DOHH2 (cell line): ENCODE measurements around the gene DCPS.

Source experiments
- EZH2phosphoT487 ChIP-seq: fragments of 200-600 bp; sonication (generic); IDR thresholded peaks from 2 replicates; pipeline ENCODE4 v1.6.1; 2017; ENCODE audit warnings: borderline replicate concordance, mild to moderate bottlenecking, antibody characterized with exemption, low read length, moderate library complexity, mixed read lengths
- TF ChIP-seq, protein P1 (sequence below): fragments of 200-600 bp; sonication (generic); IDR thresholded peaks from one replicate; pipeline ENCODE4 v1.5.1; 2014; ENCODE audit warnings: antibody characterized with exemption, mild to moderate bottlenecking, low read depth, low read length; ENCODE audit not compliant: poor library complexity, severe bottlenecking

DNA sequence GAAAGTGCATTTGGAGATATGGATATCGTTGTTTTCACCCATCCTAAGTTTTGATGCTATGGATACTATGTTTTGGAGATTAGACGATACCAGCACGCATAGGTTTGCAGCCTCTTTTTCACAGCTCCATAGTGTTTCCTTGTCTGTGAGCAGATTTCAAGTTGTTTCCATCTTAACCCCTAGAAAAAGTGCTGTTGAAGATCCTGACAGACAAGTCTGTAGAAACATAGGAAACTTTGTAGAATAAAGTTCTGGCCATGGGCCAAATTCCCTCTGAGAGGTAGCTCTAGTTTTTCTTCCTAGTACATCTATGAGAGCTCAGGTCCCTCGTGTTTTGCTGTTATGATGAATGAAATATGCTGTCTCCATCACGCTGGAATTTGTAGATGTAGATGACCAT, 84.0 kb downstream of the DCPS start:
- TF ChIP-seq, protein P1, sequence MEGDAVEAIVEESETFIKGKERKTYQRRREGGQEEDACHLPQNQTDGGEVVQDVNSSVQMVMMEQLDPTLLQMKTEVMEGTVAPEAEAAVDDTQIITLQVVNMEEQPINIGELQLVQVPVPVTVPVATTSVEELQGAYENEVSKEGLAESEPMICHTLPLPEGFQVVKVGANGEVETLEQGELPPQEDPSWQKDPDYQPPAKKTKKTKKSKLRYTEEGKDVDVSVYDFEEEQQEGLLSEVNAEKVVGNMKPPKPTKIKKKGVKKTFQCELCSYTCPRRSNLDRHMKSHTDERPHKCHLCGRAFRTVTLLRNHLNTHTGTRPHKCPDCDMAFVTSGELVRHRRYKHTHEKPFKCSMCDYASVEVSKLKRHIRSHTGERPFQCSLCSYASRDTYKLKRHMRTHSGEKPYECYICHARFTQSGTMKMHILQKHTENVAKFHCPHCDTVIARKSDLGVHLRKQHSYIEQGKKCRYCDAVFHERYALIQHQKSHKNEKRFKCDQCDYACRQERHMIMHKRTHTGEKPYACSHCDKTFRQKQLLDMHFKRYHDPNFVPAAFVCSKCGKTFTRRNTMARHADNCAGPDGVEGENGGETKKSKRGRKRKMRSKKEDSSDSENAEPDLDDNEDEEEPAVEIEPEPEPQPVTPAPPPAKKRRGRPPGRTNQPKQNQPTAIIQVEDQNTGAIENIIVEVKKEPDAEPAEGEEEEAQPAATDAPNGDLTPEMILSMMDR, result no peak
- no peak for TF ChIP-seq EZH2phosphoT487
